CD4-positive, alpha-beta memory T cell (primary cell): ENCODE results near the gene KDM4E. TPM values are rescaled to one million over a fixed set of nuclear protein-coding genes. Genes with fewer than 3 reads are reported as not detected.
"Not testable (repeated sequence)": the region's sequence is repeated elsewhere in the genome, so short reads cannot be mapped to it uniquely, and the experiment has no call there.

Experiments used
- CTCF ChIA-PET: fragments of 350-600 bp; sonication (Branson Sonifier 250); formaldehyde crosslinking; loops from one replicate; lab custom pipeline; 2021; ENCODE audit warnings: inconsistent platforms; ENCODE audit not compliant: partially characterized antibody; lab: Charles Lee
- POLR2A ChIA-PET: fragments of 350-600 bp; sonication (Branson Sonifier 250); formaldehyde crosslinking; loops from one replicate; lab custom pipeline; 2021; ENCODE audit not compliant: partially characterized antibody; lab: Charles Lee
- DNase-seq, 5 donors: peaks; one replicate each; pipeline versions ENCODE4 v3.0.0 to v3.0.0-alpha.2; 2020 to 2022; ENCODE audit warnings: mixed read lengths in 1 of 5
- H3K27ac ChIP-seq: one replicate; pipeline ENCODE4 v1.7.0; 2013; ENCODE audit warnings: low read depth, low read length
- H3K27me3 ChIP-seq: 2 replicates; pipeline ENCODE4 v1.7.0; 2013; ENCODE audit warnings: mild to moderate bottlenecking, low read length, moderate library complexity; ENCODE audit not compliant: insufficient read depth
- H3K36me3 ChIP-seq: 2 replicates; pipeline ENCODE4 v1.7.0; 2013; ENCODE audit warnings: mild to moderate bottlenecking, low read length, moderate library complexity; ENCODE audit not compliant: insufficient read depth
- H3K4me1 ChIP-seq: 2 replicates; pipeline ENCODE4 v1.7.0; 2013; ENCODE audit warnings: mild to moderate bottlenecking, low read length, moderate library complexity; ENCODE audit not compliant: insufficient read depth
- H3K4me3 ChIP-seq, 2 donors: one replicate each; pipeline ENCODE4 v1.7.0; 2013; ENCODE audit warnings: low read length in 2 of 2, mild to moderate bottlenecking in 1 of 2
- H3K9me3 ChIP-seq, 2 donors: one replicate each; pipeline ENCODE4 v1.7.0; 2013; ENCODE audit warnings: low read length in 2 of 2, control low read depth in 1 of 2; ENCODE audit not compliant: control insufficient read depth in 1 of 2
- H3K27ac Mint-ChIP-seq, 7 donors: one replicate each; pipeline ENCODE4 v1.8.0; 2020 to 2021; ENCODE audit warnings: mixed read lengths in 7 of 7, mild to moderate bottlenecking in 6 of 7, inconsistent platforms in 3 of 7, moderate library complexity in 3 of 7
- H3K27me3 Mint-ChIP-seq, 2 donors: one replicate each; pipeline ENCODE4 v1.8.0; 2020 to 2021; ENCODE audit warnings: mixed read lengths in 2 of 2
- H3K36me3 Mint-ChIP-seq, 2 donors: one replicate each; pipeline ENCODE4 v1.8.0; 2020 to 2021; ENCODE audit warnings: mixed read lengths in 2 of 2, inconsistent platforms in 1 of 2, mild to moderate bottlenecking in 1 of 2
- H3K4me1 Mint-ChIP-seq, 4 donors: one replicate each; pipeline ENCODE4 v1.8.0; 2020 to 2021; ENCODE audit warnings: mixed read lengths in 4 of 4, mild to moderate bottlenecking in 1 of 4
- H3K4me3 Mint-ChIP-seq, 8 donors: one replicate each; pipeline ENCODE4 v1.8.0; 2020 to 2021; ENCODE audit warnings: mixed read lengths in 8 of 8, mild to moderate bottlenecking in 7 of 8, moderate library complexity in 6 of 8, inconsistent platforms in 3 of 8
- H3K9me3 Mint-ChIP-seq, 8 donors: one replicate each; pipeline ENCODE4 v1.8.0; 2020 to 2021; ENCODE audit warnings: mixed read lengths in 8 of 8, mild to moderate bottlenecking in 5 of 8, inconsistent platforms in 3 of 8, moderate library complexity in 1 of 8
- intact Hi-C: fragments of 100-400 bp; cut with micrococcal nuclease; formaldehyde crosslinking; loops from one replicate; pipeline ENCODE4 v1.15.1; 2023
- polyA plus RNA-seq, 2 donors: library from polyadenylated mRNA; unstranded; fragments of 300-500 nt; fragmentation: Illumina TruSeq; gene quantifications; one replicate each; pipeline ENCODE4 v1.2.3, GENCODE V29; 2021
- total RNA-seq, 2 experiments: library from RNA; stranded (reverse); gene quantifications; one replicate each; pipeline ENCODE4 v1.2.3, GENCODE V29; 2021

Gene KDM4E
- total and polyA plus RNA-seq, 4 experiments from 2014 or later, result not detected

GRCh38 chr11:95028357-95028756 lies 3.3 kb downstream of the KDM4E start:
- no peak overlapping the region for H3K27ac ChIP-seq
- ChIA-PET POLR2A (no interaction called here), CTCF (no interaction called here)
- Mint-ChIP-seq H3K9me3 (peaks cover 0 to 4% (median 0%) of the 10 kb centered on the region in 8 donors), H3K27me3 (peaks cover 1 to 7% of the 10 kb centered on the region in 2 donors), H3K27ac (no peak overlapping the region), H3K4me3 (no peak overlapping the region), H3K36me3 (no peaks in the 10 kb centered on the region), H3K4me1 (no peaks in the 10 kb centered on the region)
- intact Hi-C loops, result no loop called here
- H3K27me3 ChIP-seq, result no peaks in the 10 kb centered on the region
- H3K9me3 ChIP-seq, result no peaks in the 10 kb centered on the region
- H3K4me1 ChIP-seq, result no peaks in the 10 kb centered on the region
- no peak for DNase-seq
- no peaks in the 10 kb centered on the region for H3K36me3 ChIP-seq
- H3K4me3 ChIP-seq, result no peak overlapping the region

GRCh38 chr11:95033051-95033450 lies 8.0 kb downstream of the KDM4E start:
- CTCF ChIA-PET, result no interaction called here

GRCh38 chr11:95035316-95035715 lies 10.3 kb downstream of the KDM4E start:
- Mint-ChIP-seq H3K4me3 (no peak overlapping the region), H3K9me3 (no peaks in the 10 kb centered on the region), H3K27ac (no peak overlapping the region), H3K36me3 (no peaks in the 10 kb centered on the region), H3K27me3 (peaks cover 11 to 20% of the 10 kb centered on the region in 2 donors), H3K4me1 (peaks cover 0 to 2% (median 0%) of the 10 kb centered on the region in 4 donors)
- Histone ChIP-seq H3K4me1 (no peaks in the 10 kb centered on the region), H3K4me3 (no peak overlapping the region), H3K36me3 (no peaks in the 10 kb centered on the region), H3K9me3 (no peaks in the 10 kb centered on the region), H3K27me3 (no peaks in the 10 kb centered on the region), H3K27ac (no peak overlapping the region)
- DNase-seq, result no peak
- ChIA-PET CTCF (no interaction called here), POLR2A (no interaction called here)
- intact Hi-C loops, result no loop called here

More at GRCh38 chr11:95033051-95033450, 8.0 kb downstream of the KDM4E start:
- Mint-ChIP-seq H3K27me3 (peaks cover 4 to 10% of the 10 kb centered on the region in 2 donors), H3K9me3 (no peaks in the 10 kb centered on the region), H3K27ac (no peak overlapping the region), H3K36me3 (no peaks in the 10 kb centered on the region), H3K4me3 (no peak overlapping the region), H3K4me1 (no peaks in the 10 kb centered on the region)
- no peaks in the 10 kb centered on the region for H3K9me3 ChIP-seq
- no peaks in the 10 kb centered on the region for H3K4me1 ChIP-seq
- no peak overlapping the region for H3K4me3 ChIP-seq
- intact Hi-C loops, result no loop called here
- no peak for DNase-seq
- H3K27me3 ChIP-seq, result no peaks in the 10 kb centered on the region
- POLR2A ChIA-PET, result no interaction called here
- H3K27ac ChIP-seq, result no peak overlapping the region
- H3K36me3 ChIP-seq, result no peaks in the 10 kb centered on the region

GRCh38 chr11:95037356-95038035 lies 12.4 kb downstream of the KDM4E start:
- DNase-seq, result peak in 2 of 5 donors; percentile 1 to 11

GRCh38 chr11:95042239-95042638 lies 17.2 kb downstream of the KDM4E start:
- Histone ChIP-seq H3K4me1 (no peaks in the 10 kb centered on the region), H3K27me3 (no peaks in the 10 kb centered on the region), H3K27ac (no peak overlapping the region), H3K9me3 (no peaks in the 10 kb centered on the region), H3K36me3 (no peaks in the 10 kb centered on the region), H3K4me3 (no peak overlapping the region)
- ChIA-PET CTCF (no interaction called here), POLR2A (no interaction called here)
- Mint-ChIP-seq H3K9me3 (no peaks in the 10 kb centered on the region), H3K36me3 (no peaks in the 10 kb centered on the region), H3K27ac (no peak overlapping the region), H3K27me3 (peaks cover 29 to 42% of the 10 kb centered on the region in 2 donors), H3K4me3 (no peak overlapping the region), H3K4me1 (peaks cover 0 to 2% (median under 1%) of the 10 kb centered on the region in 4 donors)
- DNase-seq, result no peak
- intact Hi-C loops, result no loop called here

More at GRCh38 chr11:95037356-95038035, 12.4 kb downstream of the KDM4E start:
- intact Hi-C loops, H3K4me1 Mint-ChIP-seq, H3K36me3 ChIP-seq, H3K9me3 ChIP-seq, H3K4me1 ChIP-seq, H3K9me3 Mint-ChIP-seq, H3K4me3 ChIP-seq, H3K36me3 Mint-ChIP-seq, H3K27ac Mint-ChIP-seq, H3K27me3 ChIP-seq, H3K27ac ChIP-seq: not testable (repeated sequence)
- ChIA-PET CTCF (interaction anchor here (1.3 to 2.1 kb wide), 2 partner anchors 29 to 32 kb away, joined by 3 to 7 read pairs; partner anchors contain the start of gene SRSF8), POLR2A (interaction anchor here (0.6 to 2.3 kb wide), 3 partner anchors 30 to 1364 kb away, joined by 3 to 11 read pairs (median 3); partner anchors contain the start of gene SRSF8)
- peaks cover 15 to 26% of the 10 kb centered on the region in 2 donors for H3K27me3 Mint-ChIP-seq
- H3K4me3 Mint-ChIP-seq, result peak overlapping the region in 4 of 8 donors; percentile 14 to 60 (median 30)

- intact Hi-C loops, result no loop called here
- Histone ChIP-seq H3K27me3 (no peaks in the 10 kb centered on the region), H3K27ac (no peak overlapping the region), H3K36me3 (no peaks in the 10 kb centered on the region), H3K4me3 (no peak overlapping the region), H3K4me1 (no peaks in the 10 kb centered on the region), H3K9me3 (no peaks in the 10 kb centered on the region)
- POLR2A ChIA-PET, result no interaction called here
- Mint-ChIP-seq H3K9me3 (no peaks in the 10 kb centered on the region), H3K27ac (no peak overlapping the region), H3K27me3 (peaks cover 29 to 42% of the 10 kb centered on the region in 2 donors), H3K4me1 (peaks cover 0 to 2% (median under 1%) of the 10 kb centered on the region in 4 donors), H3K36me3 (no peaks in the 10 kb centered on the region), H3K4me3 (no peak overlapping the region)
- DNase-seq, result no peak
- CTCF ChIA-PET, result no interaction called here
These were observed 17.8 kb downstream of the KDM4E start for GRCh38 chr11:95042906-95043305.

- POLR2A ChIA-PET, result no interaction called here
These were observed 19.0 kb downstream of the KDM4E start for GRCh38 chr11:95044010-95044409.

More at GRCh38 chr11:95044010-95044409, 19.0 kb downstream of the KDM4E start:
- H3K9me3 ChIP-seq, result no peaks in the 10 kb centered on the region
- H3K4me3 Mint-ChIP-seq, result no peak overlapping the region
- no peaks in the 10 kb centered on the region for H3K9me3 Mint-ChIP-seq
- H3K4me3 ChIP-seq, result no peak overlapping the region
- no peak overlapping the region for H3K27ac ChIP-seq
- H3K36me3 Mint-ChIP-seq, result no peaks in the 10 kb centered on the region
- H3K27me3 Mint-ChIP-seq, result peaks cover 27 to 37% of the 10 kb centered on the region in 2 donors
- intact Hi-C loops, result no loop called here
- DNase-seq, result no peak
- CTCF ChIA-PET, result no interaction called here
- no peaks in the 10 kb centered on the region for H3K4me1 ChIP-seq
- H3K27ac Mint-ChIP-seq, result no peak overlapping the region
- peaks cover 0 to 1% (median 0%) of the 10 kb centered on the region in 4 donors for H3K4me1 Mint-ChIP-seq
- no peaks in the 10 kb centered on the region for H3K27me3 ChIP-seq
- H3K36me3 ChIP-seq, result no peaks in the 10 kb centered on the region
